K562 (cell line): Measurements from ENCODE around the gene LHPP. TPM values are rescaled to one million over a fixed set of nuclear protein-coding genes. Genes with fewer than 3 reads are reported as not detected.

Experiments used
- ATAC-seq: fragments of 200-7000 bp; cut with Tn5 transposase; 3 replicates; pipeline ENCODE4 v1.9.1; 2020; ENCODE audit warnings: moderate library complexity
- BruUV-seq: library from RNA; stranded (reverse); fragments of 400-500 nt; replicated peaks from 2 replicates; lab custom pipeline; 2021; lab: Mats Ljungman, UMichigan
- CTCF ChIA-PET: fragments of 300-600 bp; formaldehyde crosslinking; extraction: SDS; loops from one replicate; lab custom pipeline; 2021; ENCODE audit warnings: low intra/inter-chr PET ratio; lab: Yijun Ruan, JAX
- POLR2A ChIA-PET: fragments of 300-600, 350-650 bp; sonication (Branson Sonifier 250); formaldehyde crosslinking; extraction: SDS; loops from one replicate; lab custom pipeline; 2021; ENCODE audit warnings: antibody characterized with exemption, inconsistent platforms; lab: Yijun Ruan, JAX
- DNase-seq, 4 experiments: peaks; one replicate each; pipeline versions ENCODE4 v3.0.0 to v3.0.0-alpha.2; 2011 to 2018; ENCODE audit warnings: low spot score in 3 of 4, mixed read lengths in 3 of 4; ENCODE audit errors: extremely low read depth in 1 of 4
- FAIRE-seq: peaks from 2 replicates; lab custom pipeline; 2011; peaks lifted over from hg19 to GRCh38; lab: Jason Lieb, UNC
- H2AFZ ChIP-seq: 2 replicates; pipeline ENCODE4 v1.6.0; 2011; ENCODE audit warnings: low read depth, low read length, control low read depth, inconsistent platforms
- H3K27ac ChIP-seq: fragments of 200-600 bp; 3 replicates; pipeline ENCODE4 v1.8.0; 2011; ENCODE audit warnings: low read depth, mild to moderate bottlenecking, control low read depth, inconsistent platforms, low read length, moderate library complexity, mixed read lengths; ENCODE audit errors: extremely low read depth
- H3K27me3 ChIP-seq, 2 experiments: fragments of 300-600 bp in 1 of 2; 2 replicates in 1 of 2; 3 replicates in 1 of 2; pipeline versions ENCODE4 v1.6.0 to v1.8.0; 2011; ENCODE audit warnings: inconsistent platforms in 2 of 2, low read length in 2 of 2, mild to moderate bottlenecking in 1 of 2, mixed read lengths in 1 of 2, moderate library complexity in 1 of 2; ENCODE audit not compliant: control insufficient read depth in 2 of 2, insufficient read depth in 2 of 2
- H3K36me3 ChIP-seq: fragments of 300-600 bp; 3 replicates; pipeline ENCODE4 v1.8.0; 2011; ENCODE audit warnings: mild to moderate bottlenecking, low read length, inconsistent platforms; ENCODE audit not compliant: control insufficient read depth, insufficient read depth
- H3K4me1 ChIP-seq, 2 experiments: fragments of 200-600 bp in 1 of 2; replicated peaks in 1 of 2; 2 replicates in 1 of 2; 3 replicates in 1 of 2; pipeline versions ENCODE4 v1.5.1 to v1.8.0; 2011; ENCODE audit warnings: inconsistent platforms in 2 of 2, low read length in 2 of 2, mild to moderate bottlenecking in 1 of 2, mixed read lengths in 1 of 2, moderate library complexity in 1 of 2; ENCODE audit not compliant: control insufficient read depth in 2 of 2, insufficient read depth in 2 of 2
- H3K4me2 ChIP-seq: 2 replicates; pipeline ENCODE4 v1.6.1; 2011; ENCODE audit warnings: low read length, control low read depth, inconsistent platforms, mixed read lengths; ENCODE audit not compliant: insufficient read depth
- H3K4me3 ChIP-seq: fragments of 200-600 bp; sonication (generic), shearing (Covaris generic); 2 replicates; pipeline ENCODE4 v1.5.1; 2016; ENCODE audit warnings: control low read depth, inconsistent platforms
- H3K79me2 ChIP-seq: fragments of 200-600 bp; 3 replicates; pipeline ENCODE4 v1.8.0; 2011; ENCODE audit warnings: low read length, inconsistent platforms; ENCODE audit not compliant: control insufficient read depth, insufficient read depth
- H3K9ac ChIP-seq, 2 experiments: 2 replicates each; pipeline versions ENCODE4 v1.6.0 to v1.6.1; 2011; ENCODE audit warnings: low read depth in 2 of 2, low read length in 2 of 2, control low read depth in 1 of 2, inconsistent platforms in 1 of 2, mild to moderate bottlenecking in 1 of 2, mixed read lengths in 1 of 2; ENCODE audit not compliant: insufficient read depth in 1 of 2
- H3K9me1 ChIP-seq: one replicate; pipeline ENCODE4 v1.6.0; 2011; ENCODE audit warnings: inconsistent platforms, mild to moderate bottlenecking, low read length, moderate library complexity; ENCODE audit not compliant: control insufficient read depth, insufficient read depth
- H3K9me3 ChIP-seq: replicated peaks from 2 replicates; pipeline ENCODE4 v1.5.1; 2011; ENCODE audit warnings: low read depth, low read length, inconsistent platforms; ENCODE audit not compliant: control insufficient read depth, insufficient read depth
- H4K20me1 ChIP-seq: replicated peaks from 2 replicates; pipeline ENCODE4 v1.6.1; 2011; ENCODE audit warnings: low read length, inconsistent platforms, mixed read lengths; ENCODE audit not compliant: control insufficient read depth, insufficient read depth
- ETS2 ChIP-seq: IDR thresholded peaks from 2 replicates; pipeline ENCODE4 v1.6.1; 2016; ENCODE audit warnings: borderline replicate concordance, missing genetic modification characterization, mild to moderate bottlenecking, moderate library complexity, missing compliant biosample characterization; ENCODE audit not compliant: poor library complexity, severe bottlenecking
- L3MBTL2 ChIP-seq: fragments of 450-650 bp; IDR thresholded peaks from 2 replicates; pipeline ENCODE4 v1.6.1; 2016; ENCODE audit warnings: mild to moderate bottlenecking, moderate library complexity
- NFE2 ChIP-seq: IDR thresholded peaks from 2 replicates; pipeline ENCODE4 v1.6.1; 2014; ENCODE audit warnings: antibody characterized with exemption, low read depth
- NFXL1 ChIP-seq: fragments of 450-650 bp; formaldehyde crosslinking; IDR thresholded peaks from 2 replicates; pipeline ENCODE4 v1.4.0; 2021; ENCODE audit warnings: mild to moderate bottlenecking
- SMARCE1 ChIP-seq: fragments of 450-650 bp; IDR thresholded peaks from 2 replicates; pipeline ENCODE4 v1.7.1; 2016; ENCODE audit warnings: mild to moderate bottlenecking
- whole genome bisulfite sequencing: fragments of 100-300 bp; shearing (Covaris generic); methylation state at CpG from one replicate; pipeline ENCODE4 v1.1.6; 2016; ENCODE audit warnings: low coverage, mixed read lengths; ENCODE audit not compliant: insufficient coverage; ENCODE audit errors: missing lambda C conversion rate; 5-methylcytosine and 5-hydroxymethylcytosine counted together
- in situ Hi-C: fragments of 300-500 bp; cut with MboI; formaldehyde crosslinking; loops from 4 replicates; pipeline ENCODE4 v1.15.0; 2018; ENCODE audit warnings: inconsistent platforms, mixed read lengths
- intact Hi-C: fragments of 100-400 bp; cut with micrococcal nuclease; formaldehyde crosslinking; loops from 2 replicates; pipeline ENCODE4 v1.14.2; 2022
- polyA plus RNA-seq, 8 experiments: library from polyadenylated mRNA; depleted of rRNA in 4 of 8; stranded (reverse) in 5 of 8; unstranded in 3 of 8; fragments of >200 nt; fragmentation: Nextera tagmentation in 2 of 8; fragmentation: Illumina TruSeq in 1 of 8; extraction: Ambion mirVana in 2 of 8; extraction: Trizol in 1 of 8; gene quantifications; 2 replicates each; pipeline versions ENCODE4 v1.2.1 to v1.2.3, GENCODE V29; 2011 to 2014; ENCODE audit warnings: inconsistent platforms in 1 of 8, missing spikeins in 1 of 8
- total RNA-seq, 7 experiments: library from RNA; depleted of rRNA in 6 of 7; stranded (reverse); fragments of >200 nt in 6 of 7; fragmentation: Illumina TruSeq in 2 of 7; extraction: Trizol in 2 of 7; gene quantifications; 2 replicates each; pipeline versions ENCODE4 v1.2.1 to v1.2.3, GENCODE V29; 2011 to 2021; ENCODE audit warnings: low replicate concordance in 1 of 7
- TF ChIP-seq, protein P1 (sequence below): fragments of 150-350 bp; conservative IDR thresholded peaks from 2 replicates; pipeline ENCODE4 v1.6.1; 2014; ENCODE audit warnings: low read length
- TF ChIP-seq, protein P2 (sequence below): fragments of 200-800 bp; sonication (Bioruptor generic); IDR thresholded peaks from 2 replicates; pipeline ENCODE4 v1.6.1; 2017; ENCODE audit warnings: missing genetic modification characterization, missing compliant biosample characterization
- TF ChIP-seq, protein P3 (sequence below): fragments of 450-650 bp; formaldehyde crosslinking; IDR thresholded peaks from 2 replicates; pipeline ENCODE4 v1.4.0; 2022; ENCODE audit warnings: missing genetic modification characterization
- TF ChIP-seq, protein P4 (sequence below): IDR thresholded peaks from 2 replicates; pipeline ENCODE4 v1.6.1; 2011; ENCODE audit not compliant: insufficient read length; ENCODE audit errors: extremely low read depth

LHPP gene
- total and polyA plus RNA-seq, 9 of the 15 experiments (the other 6 are each of a cell fraction or from before 2014, with no cell fraction given) = 0.34 to 7.4 (median 3.0) TPM

DNA sequence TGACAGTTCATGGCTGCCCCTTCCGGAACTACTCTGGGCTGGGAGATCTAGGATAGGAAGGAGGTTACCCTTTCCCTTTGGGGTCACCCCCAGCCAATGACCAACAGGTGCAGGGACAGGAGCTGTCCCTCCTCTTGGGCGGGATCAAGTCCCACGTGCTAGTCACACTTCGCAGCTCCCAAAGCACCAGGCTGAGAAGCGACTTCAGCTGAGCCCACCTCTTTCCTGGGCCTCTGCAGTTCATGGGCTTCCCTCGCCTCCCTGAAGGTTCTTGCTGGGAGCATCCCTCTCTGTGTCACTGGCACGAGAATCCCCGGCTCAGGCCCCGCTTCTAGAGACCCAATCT, 167.0 kb downstream of the LHPP start (continued):
- TF ChIP-seq, protein P1, sequence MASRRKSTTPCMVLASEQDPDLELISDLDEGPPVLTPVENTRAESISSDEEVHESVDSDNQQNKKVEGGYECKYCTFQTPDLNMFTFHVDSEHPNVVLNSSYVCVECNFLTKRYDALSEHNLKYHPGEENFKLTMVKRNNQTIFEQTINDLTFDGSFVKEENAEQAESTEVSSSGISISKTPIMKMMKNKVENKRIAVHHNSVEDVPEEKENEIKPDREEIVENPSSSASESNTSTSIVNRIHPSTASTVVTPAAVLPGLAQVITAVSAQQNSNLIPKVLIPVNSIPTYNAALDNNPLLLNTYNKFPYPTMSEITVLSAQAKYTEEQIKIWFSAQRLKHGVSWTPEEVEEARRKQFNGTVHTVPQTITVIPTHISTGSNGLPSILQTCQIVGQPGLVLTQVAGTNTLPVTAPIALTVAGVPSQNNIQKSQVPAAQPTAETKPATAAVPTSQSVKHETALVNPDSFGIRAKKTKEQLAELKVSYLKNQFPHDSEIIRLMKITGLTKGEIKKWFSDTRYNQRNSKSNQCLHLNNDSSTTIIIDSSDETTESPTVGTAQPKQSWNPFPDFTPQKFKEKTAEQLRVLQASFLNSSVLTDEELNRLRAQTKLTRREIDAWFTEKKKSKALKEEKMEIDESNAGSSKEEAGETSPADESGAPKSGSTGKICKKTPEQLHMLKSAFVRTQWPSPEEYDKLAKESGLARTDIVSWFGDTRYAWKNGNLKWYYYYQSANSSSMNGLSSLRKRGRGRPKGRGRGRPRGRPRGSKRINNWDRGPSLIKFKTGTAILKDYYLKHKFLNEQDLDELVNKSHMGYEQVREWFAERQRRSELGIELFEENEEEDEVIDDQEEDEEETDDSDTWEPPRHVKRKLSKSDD = no peak
- TF ChIP-seq ETS2 (tag) (no peak), NFE2 (no peak), L3MBTL2 (peak; percentile 82), NFXL1 (CRISPR knock-in tag) (no peak)
- TF ChIP-seq, protein P2, sequence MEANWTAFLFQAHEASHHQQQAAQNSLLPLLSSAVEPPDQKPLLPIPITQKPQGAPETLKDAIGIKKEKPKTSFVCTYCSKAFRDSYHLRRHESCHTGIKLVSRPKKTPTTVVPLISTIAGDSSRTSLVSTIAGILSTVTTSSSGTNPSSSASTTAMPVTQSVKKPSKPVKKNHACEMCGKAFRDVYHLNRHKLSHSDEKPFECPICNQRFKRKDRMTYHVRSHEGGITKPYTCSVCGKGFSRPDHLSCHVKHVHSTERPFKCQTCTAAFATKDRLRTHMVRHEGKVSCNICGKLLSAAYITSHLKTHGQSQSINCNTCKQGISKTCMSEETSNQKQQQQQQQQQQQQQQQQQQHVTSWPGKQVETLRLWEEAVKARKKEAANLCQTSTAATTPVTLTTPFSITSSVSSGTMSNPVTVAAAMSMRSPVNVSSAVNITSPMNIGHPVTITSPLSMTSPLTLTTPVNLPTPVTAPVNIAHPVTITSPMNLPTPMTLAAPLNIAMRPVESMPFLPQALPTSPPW = no peak

- Histone ChIP-seq H3K79me2 (0 out of 3 replicates have a peak, but pooled peaks cover 3% of the 10 kb centered on the region), H2AFZ (no peak overlapping the region), H3K27me3 (no peaks in the 10 kb centered on the region), H3K27ac (no peak overlapping the region), H3K4me1 (peaks cover 13 to 58% of the 10 kb centered on the region in 2 experiments; a peak in 4 of 5 replicates), H3K9ac (no peak overlapping the region; a peak in 1 of 4 replicates), H3K4me3 (no peak overlapping the region), H3K9me3 (no peaks in the 10 kb centered on the region; the same call in 1 of the 2 replicates), H4K20me1 (peaks cover 5% of the 10 kb centered on the region; the same call in 1 of the 2 replicates), H3K9me1 (peaks cover 4% of the 10 kb centered on the region), H3K4me2 (no peak overlapping the region), H3K36me3 (no peaks in the 10 kb centered on the region)
- DNase-seq (no peak), ATAC-seq (no peak), FAIRE-seq (no peak)
- 90% methylated on average over 5 of the region's 6 CpGs for WGBS
- POLR2A ChIA-PET = no interaction called here
- TF ChIP-seq, protein P3, sequence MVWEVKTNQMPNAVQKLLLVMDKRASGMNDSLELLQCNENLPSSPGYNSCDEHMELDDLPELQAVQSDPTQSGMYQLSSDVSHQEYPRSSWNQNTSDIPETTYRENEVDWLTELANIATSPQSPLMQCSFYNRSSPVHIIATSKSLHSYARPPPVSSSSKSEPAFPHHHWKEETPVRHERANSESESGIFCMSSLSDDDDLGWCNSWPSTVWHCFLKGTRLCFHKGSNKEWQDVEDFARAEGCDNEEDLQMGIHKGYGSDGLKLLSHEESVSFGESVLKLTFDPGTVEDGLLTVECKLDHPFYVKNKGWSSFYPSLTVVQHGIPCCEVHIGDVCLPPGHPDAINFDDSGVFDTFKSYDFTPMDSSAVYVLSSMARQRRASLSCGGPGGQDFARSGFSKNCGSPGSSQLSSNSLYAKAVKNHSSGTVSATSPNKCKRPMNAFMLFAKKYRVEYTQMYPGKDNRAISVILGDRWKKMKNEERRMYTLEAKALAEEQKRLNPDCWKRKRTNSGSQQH (CRISPR knock-in tag) = no peak
- TF ChIP-seq, protein P4, sequence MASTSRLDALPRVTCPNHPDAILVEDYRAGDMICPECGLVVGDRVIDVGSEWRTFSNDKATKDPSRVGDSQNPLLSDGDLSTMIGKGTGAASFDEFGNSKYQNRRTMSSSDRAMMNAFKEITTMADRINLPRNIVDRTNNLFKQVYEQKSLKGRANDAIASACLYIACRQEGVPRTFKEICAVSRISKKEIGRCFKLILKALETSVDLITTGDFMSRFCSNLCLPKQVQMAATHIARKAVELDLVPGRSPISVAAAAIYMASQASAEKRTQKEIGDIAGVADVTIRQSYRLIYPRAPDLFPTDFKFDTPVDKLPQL = no peak
- TF ChIP-seq SMARCE1 = no peak
- intact Hi-C loops = no loop called here
- CTCF ChIA-PET = no interaction called here
- BruUV-seq = no TSS peak
- in situ Hi-C loops = no loop called here
These were observed 167.8 kb downstream of the LHPP start for GRCh38 chr10:124629415-124629814.
